Stimulated activated CD4-positive, alpha-beta T cell treated with anti-CD3 and anti-CD28 coated beads, Interleukin-2, amount 100 ng/mL, for 48 hours (primary cell): ENCODE data around the gene KIF4A.
"Not testable (repeated sequence)": the region's sequence is repeated elsewhere in the genome, so short reads cannot be mapped to it uniquely, and the experiment has no call there.

ENCODE experiments used
- DNase-seq, 2 donors: peaks; one replicate each; pipeline ENCODE4 v3.0.0-alpha.2; 2020

The KIF4A gene

GRCh38 chrX:70289793-70290770, at the start of gene KIF4A, which contains the start of gene PDZD11:
TSS of gene KIF4A (plus strand) at chrX:70290104. CDS start at chrX:70290459, 355 bp downstream.
TSS of gene PDZD11 (minus strand) at chrX:70289927. CDS start at chrX:70289341, 586 bp downstream.
- DNase-seq: peak; percentile 62 to 67

GRCh38 chrX:70240751-70241150, 49.2 kb upstream of the KIF4A start:
- DNase-seq: no peak

GRCh38 chrX:70241501-70241900, 48.4 kb upstream of the KIF4A start:
- DNase-seq: no peak

GRCh38 chrX:70243601-70244000, 46.3 kb upstream of the KIF4A start:
- DNase-seq: not testable (repeated sequence)

GRCh38 chrX:70244881-70245280, 45.0 kb upstream of the KIF4A start:
- no peak for DNase-seq

- DNase-seq: no peak
Measured at GRCh38 chrX:70247252-70247651, 42.7 kb upstream of the KIF4A start.

- no peak for DNase-seq
Measured at GRCh38 chrX:70252491-70252890, 37.4 kb upstream of the KIF4A start.

- DNase-seq: no peak
Measured at GRCh38 chrX:70253377-70254062, 36.4 kb upstream of the KIF4A start.

GRCh38 chrX:70254063-70254400, 35.9 kb upstream of the KIF4A start:
- no peak for DNase-seq

- no peak for DNase-seq
Measured at GRCh38 chrX:70254909-70255308, 35.0 kb upstream of the KIF4A start.

- DNase-seq: no peak
Measured at GRCh38 chrX:70255452-70255851, 34.5 kb upstream of the KIF4A start.

GRCh38 chrX:70257423-70258288, 32.2 kb upstream of the KIF4A start:
- DNase-seq: no peak

- DNase-seq: no peak
Measured at GRCh38 chrX:70260104-70260503, 29.8 kb upstream of the KIF4A start, which contains the start of gene P2RY4. TSS of gene P2RY4 (minus strand) at chrX:70260204. CDS start at chrX:70259624, 580 bp downstream.

- DNase-seq: peak; percentile 21 to 51
Measured at GRCh38 chrX:70262952-70263567, 26.8 kb upstream of the KIF4A start.

GRCh38 chrX:70264784-70265183, 25.1 kb upstream of the KIF4A start:
- no peak for DNase-seq

GRCh38 chrX:70268034-70268433, 21.9 kb upstream of the KIF4A start, which contains the start of gene ARR3:
TSS of gene ARR3 (plus strand) at chrX:70268334. CDS start at chrX:70269386, 1,052 bp downstream.
- no peak for DNase-seq

- not testable (repeated sequence) for DNase-seq
Measured at GRCh38 chrX:70274029-70274428, 15.9 kb upstream of the KIF4A start.

GRCh38 chrX:70279081-70279480, 10.8 kb upstream of the KIF4A start:
- DNase-seq: no peak

- no peak for DNase-seq
Measured at GRCh38 chrX:70280573-70280972, 9.3 kb upstream of the KIF4A start.

- DNase-seq: no peak
Measured at GRCh38 chrX:70281951-70282350, 8.0 kb upstream of the KIF4A start, which contains the start of gene RAB41. TSS of gene RAB41 (plus strand) at chrX:70282172. CDS start at chrX:70282218, 46 bp downstream.

GRCh38 chrX:70289168-70289792, 624 bp upstream of the KIF4A start:
- DNase-seq: no peak

GRCh38 chrX:70292788-70293187, 2.9 kb downstream of the KIF4A start:
- DNase-seq: no peak
